HG03039 (cell line): ENCODE measurements around the gene FAM241B.

ENCODE experiments used
- ATAC-seq: cut with Tn5 transposase; IDR thresholded peaks from one replicate; pipeline ENCODE4 v1.9.1; 2021; ENCODE audit warnings: mild to moderate bottlenecking, moderate library complexity; ENCODE audit not compliant: unreplicated experiment

FAM241B gene

DNA sequence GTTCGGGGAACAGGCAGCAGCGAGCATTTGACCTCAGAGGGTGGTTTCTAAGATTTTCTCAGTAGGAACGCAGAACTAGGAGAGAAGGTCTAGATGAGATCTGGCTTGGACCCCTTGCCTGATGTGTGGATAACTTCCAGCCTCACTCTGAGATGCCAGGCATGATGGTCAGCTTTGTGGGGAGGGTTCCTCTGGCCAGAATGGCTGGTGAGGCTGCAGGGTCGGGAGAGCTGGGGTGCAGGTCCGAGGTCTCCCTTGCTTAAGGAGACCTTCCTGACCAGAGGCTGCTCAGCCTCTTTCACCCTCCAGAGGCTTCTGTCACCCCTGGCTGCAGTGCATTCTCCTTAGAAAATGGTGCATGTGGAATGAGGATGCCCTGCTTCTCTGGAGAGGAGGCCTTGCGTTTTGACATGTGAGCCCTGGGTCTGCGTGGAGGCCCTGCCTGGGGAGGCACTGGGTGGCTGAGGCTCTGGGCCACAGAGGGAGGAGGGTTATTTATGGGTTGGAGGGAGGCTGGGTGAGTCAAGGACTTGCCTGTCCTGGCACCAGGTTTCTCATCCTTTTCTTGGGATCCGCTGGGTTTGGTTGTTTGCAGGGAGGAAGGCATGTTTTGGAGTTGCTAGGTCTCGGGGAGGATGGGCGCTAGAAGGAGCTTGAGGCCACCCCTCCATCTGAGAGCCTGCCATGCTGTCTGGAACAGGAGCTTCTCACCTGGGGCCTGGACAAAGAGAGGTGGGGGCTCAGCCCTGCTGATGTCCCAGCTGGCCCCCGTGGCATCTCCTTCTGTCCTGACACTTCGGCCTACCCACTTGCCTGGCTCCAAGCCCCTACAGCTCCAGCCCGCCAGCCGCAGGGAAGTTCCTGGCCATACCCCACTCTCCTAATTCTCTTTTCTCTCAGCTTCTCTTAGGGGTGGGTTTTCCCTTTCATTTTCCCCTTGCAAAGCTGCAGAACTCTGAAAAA is 3.9 kb downstream of the FAM241B start:
- ATAC-seq, result no peak

DNA sequence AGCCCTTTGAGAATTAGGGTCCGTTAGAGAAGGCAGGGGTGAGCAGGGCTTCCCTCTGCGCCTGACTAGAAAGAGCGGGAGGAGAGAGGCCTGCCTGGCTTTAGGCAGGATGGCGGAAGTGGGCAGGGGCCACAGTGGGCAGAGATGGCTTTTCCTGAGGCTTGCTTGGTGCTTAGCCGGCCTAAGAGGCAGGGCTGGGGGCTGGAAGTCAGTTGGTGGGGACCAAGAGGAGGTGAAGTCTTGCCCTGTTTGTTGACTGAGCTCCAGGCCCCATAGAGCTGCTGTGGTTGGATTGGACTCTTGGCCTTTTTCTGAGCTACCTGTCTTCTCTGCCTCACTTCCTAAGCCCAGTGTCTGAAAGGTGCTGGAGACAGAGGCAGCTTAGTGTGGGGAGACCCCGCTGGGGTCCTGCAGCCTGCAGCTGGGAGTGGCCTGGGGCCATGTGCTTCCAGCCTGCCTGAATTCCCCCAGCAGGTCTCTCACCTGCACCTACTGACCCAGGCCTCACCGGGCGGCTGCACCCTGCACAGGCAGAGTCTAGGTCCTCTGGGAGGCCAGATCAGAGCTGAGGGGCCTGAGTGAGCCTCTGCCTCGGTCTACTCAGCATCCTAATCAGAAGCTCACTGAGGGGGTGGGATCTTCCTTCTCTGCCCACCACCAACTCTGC is 4.8 kb downstream of the FAM241B start:
- no peak for ATAC-seq

DNA sequence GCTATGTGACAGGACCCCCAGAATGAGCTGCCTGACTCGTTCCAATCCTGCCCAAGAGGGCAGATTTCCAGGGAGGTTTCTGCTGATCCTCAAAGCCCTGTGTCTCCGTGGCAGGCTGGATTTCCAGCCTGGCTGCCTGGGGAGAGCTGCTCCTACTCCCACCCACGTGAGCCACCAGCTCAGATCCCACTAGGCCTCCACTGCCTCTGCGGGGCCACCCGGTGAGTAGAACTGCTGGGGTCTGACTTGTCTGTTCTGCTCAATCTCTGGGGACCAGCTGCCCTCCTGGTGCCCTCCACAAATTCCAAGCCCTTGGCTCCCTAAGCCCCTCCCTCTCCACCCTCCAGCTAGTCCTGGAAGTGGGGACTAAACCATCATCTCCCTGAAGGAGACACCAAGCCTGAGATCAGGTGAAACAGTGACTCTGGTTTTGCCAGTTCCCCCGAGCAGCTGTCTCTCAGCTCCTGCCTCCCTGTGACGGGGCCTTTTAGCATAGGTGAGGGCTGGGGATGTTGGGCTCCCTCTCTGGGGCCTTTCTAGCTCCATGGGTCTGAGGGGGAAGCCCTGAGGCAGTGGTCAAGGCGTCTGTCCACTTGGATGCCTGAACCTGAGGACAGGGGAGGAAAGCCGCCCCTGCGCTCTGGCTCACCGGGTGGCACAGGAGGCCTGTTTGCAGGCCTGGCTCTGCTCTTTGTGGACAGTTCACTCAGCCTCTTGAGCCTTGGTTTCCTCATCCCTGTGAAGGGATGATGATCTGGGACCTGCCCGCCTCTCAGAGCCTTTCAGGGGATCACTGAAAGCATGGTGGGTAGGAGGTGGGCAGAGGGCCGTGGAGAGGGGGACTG is 5.6 kb downstream of the FAM241B start:
- ATAC-seq, result no peak

DNA sequence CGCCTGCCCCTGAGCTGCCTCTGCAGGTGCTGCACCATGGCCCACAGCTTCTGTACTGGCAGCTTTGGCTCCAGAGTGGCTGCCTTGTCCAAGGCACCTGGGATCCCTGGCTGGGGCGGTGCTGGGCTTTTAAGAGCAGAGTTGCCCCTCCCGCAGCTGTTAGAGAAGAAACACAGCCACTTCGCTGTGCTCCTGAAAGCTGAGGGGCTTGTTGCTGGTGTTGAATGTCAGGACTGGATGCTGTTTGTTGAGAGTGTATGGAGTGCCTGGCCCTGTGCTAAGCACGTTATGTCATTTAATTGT is 6.2 kb downstream of the FAM241B start:
- ATAC-seq, result no peak

DNA sequence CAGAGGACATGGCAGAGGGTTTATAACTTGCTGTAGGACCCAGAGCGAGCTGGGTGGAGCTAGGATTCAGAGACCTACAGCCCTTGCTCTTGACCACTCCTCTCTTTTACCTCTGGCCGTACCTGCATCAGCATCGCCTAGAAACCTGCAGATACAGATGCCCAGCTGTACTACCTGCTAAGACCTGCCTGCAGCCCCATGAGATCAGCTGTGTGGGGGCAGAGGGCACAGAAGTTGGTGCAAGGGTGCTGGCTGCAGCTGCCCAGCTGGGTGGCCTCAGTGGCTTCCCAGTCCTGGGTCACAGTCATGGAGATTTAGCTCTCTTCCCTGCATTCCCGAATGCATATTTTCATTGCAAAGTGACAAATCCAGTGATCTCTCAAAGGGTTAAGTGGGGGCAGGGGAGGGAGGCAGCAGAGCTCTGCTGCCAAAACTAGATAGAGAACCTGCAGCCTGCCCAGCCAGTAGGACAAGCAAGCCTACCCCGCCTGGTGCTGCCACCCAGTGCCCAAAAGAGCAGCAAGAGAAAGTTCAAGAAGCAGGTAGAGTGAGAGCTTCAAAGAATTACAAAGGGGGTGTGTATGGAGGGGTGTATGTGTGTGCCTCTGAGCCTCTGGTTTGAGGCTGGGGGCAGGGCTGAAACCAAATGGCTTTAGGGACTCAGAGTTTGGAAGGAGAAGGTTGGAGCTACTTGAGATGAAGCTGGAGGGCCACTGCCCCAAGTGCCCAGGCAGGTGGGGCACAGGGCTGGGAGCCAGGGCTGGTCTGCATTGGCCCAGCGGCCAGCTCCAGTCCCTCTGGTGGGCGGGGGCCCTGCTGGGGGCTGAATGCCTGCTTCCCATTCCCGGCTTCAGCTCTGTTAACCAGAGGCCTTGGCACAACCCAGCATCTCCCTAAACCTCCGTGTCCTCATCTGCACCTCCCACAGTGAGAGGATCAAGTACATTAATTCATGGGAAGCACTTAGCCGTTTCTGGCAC is 6.9 kb downstream of the FAM241B start:
- ATAC-seq, result no peak

DNA sequence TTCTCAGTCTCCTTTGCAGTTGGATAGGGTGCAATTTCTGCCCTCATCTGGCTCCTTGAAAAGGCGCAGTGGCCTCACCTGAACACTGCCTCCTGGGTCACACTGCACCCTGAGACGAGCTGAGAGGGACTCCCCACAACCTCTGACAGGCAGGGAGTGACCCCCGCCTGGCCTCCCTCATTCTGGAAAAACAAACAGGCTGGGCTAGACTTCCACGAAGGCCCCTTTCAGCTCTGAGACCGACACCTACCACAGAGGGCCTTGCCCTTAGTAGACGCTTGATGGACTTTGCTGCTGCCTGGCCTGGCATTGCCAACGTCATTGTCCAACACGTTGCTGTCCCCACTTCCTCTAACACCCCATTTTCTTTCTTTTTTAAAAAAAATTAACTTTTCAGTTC is 8.6 kb downstream of the FAM241B start:
- no peak for ATAC-seq

DNA sequence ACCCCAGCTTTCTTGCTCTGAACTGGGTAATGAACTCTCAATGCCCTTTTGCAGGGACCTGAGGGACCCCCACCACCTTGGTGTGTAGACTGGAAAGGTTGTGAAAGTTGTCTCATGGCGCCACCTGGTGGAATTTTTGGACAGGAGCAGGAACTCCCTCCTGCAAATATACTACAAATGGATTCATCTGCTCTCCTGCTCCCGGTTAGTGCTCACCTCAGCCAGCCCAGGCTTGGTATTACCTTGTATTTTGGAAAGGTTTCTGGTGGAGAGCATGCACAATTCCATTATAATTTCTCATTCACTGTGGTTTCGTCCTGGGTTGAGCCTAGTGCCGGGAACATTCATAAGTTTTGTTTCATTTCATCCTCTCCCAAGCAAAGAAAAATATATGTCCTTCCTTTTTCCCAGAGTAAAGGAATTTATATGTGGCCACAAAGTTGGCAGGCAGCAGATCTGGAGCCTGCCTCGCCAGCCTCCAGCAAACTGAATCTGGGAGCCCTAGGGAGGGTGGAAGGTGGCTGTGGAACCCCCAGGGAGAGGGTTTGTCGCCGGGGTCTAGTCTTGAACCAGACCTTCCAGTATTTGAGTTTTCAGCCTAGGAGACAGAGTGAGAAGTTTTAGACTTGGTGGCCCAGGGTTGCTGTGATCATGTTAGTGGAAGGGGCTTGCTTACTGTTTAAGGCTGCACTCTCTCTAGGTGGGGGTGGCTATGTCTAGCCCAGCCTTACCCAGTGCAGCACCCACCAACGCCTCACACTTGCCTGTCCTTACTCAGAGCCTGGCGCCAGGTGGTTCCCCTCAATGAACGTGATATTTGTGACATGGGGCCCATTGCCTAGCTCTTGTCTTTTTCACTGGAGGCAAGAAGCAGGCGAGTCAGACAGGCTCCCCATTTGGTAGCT is 9.5 kb downstream of the FAM241B start:
- no peak for ATAC-seq

DNA sequence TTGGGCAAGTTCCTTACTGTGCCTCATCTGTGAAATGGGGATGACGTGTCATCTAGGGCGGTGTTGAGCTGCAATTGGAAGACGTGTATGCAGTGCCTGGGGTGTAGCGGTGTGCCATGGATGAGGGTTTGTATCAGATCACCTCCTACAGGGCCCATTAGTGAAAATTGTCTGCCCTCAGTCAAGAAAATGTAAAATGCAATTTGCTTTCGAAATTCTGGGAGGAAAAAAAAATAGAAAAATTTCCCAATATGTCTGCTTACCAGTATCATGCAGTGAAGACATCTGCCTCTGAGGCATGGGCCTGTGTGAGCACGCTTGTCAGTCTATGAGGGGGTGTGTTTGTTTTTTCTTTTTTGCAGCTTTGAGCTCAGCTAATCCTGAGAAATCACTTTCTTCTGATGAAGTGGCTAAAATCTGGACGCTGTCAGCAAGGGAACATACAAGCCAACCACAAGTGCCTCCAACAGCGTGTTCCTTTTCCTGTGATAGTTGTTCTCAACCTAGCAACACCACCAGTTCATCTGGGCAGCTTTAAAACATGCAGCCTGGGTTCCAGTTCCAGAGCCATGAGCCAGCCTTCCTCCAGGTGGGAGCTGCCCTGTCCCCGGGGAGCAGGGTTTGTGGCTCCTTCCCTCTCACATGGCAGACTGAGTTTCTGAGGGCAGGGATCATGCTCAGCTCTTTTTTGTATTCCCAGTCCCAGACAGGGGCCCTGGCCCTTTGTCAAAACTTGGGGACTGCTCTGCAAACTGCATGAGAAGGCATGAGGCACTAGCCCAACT is 10.3 kb downstream of the FAM241B start:
- no peak for ATAC-seq

DNA sequence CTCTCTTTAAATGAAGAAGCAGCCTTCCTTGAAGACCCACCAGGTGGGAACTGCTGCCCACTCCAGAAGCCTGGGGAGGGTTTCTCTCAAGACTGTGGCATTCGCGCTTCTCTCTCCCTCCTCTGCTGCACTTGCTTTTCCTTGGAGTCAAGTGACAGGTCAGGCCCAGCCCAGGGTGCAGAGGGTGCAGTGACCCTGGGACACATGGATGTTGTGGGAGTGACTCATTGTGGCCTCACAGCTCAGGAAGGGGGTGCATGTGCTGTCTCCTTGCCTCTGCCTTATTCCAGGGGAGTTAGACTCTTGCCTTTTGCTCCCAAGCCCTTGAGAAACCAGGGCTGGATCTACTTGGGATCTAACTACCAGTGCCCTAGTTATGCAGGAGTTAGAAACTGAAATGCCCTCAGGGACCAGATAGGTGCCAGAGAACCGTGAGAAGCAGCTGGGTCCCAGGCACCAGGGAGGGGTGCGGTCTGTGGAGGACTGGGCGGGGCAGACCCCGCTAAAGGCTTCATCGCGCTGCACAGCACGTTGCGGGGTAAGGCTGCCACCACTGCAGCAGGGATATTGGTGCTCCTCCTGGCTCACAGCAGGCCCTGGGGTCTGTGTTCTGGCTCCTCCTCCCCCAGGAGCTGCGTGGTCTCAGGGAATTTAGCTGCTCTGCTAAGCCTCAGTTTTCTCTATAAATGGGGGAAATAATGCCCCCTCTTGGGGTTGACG is 11.4 kb downstream of the FAM241B start:
- no peak for ATAC-seq

DNA sequence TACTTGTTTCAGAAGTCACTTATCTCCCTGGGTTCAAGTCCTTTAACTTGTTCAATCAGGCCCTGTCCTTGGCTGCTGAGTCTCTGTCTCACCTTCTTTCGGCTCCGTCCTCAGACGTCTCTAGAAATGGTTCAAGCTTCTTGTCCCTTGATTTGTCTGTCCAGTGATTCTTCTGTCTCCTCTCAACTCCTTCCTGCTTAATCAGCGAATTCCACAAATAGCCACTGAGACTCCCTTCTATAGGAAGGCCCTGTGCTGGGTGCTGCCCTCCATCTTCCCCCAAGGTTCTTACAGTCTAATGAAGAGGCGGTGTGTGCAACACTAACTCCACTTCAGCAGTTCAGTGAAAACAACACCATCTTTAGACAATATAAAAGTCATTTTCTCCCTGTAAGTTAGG is 12.7 kb downstream of the FAM241B start:
- ATAC-seq, result no peak

DNA sequence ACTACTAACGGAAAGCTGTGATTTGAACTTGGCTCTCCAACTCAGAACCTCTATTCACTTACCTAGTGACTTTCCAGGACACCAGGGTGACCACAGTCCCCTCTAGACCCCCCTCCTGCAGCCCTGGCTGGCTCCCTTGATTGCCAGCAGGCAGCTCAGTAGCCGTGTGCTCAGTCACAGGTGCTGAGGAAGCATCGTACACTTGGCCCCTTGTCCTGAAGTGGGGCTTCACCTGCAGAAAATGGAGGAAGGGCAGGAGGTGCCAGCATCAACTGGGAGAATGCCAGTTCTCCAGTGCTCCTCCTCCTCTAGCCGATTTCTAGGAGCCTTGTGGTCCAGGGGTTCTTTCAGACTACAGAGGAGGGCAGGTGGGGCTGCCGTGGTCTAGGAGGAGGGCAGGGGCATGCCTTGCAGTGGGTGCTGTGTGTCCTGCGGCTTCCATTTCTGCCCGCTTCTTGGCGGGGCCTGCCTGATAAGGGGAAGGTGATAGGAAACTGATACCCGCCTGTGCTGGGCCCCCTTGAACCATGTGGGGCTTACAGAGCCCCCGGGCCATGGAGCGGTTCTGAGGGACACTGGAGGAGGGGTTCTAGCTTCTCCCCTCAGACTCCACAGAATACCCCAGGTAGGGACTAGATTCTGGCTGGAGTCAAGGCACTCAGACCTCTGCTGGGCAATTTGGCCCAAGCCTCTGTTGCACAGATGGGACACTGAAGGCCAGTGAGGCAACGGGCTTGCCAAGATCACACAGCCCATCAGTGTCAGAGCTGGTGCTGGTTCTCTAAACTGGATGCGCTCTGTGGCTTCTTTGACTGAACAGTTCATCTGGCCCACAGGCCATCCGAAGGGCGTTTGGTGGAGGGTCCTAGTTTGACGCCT is 14.0 kb downstream of the FAM241B start:
- ATAC-seq, result no peak

DNA sequence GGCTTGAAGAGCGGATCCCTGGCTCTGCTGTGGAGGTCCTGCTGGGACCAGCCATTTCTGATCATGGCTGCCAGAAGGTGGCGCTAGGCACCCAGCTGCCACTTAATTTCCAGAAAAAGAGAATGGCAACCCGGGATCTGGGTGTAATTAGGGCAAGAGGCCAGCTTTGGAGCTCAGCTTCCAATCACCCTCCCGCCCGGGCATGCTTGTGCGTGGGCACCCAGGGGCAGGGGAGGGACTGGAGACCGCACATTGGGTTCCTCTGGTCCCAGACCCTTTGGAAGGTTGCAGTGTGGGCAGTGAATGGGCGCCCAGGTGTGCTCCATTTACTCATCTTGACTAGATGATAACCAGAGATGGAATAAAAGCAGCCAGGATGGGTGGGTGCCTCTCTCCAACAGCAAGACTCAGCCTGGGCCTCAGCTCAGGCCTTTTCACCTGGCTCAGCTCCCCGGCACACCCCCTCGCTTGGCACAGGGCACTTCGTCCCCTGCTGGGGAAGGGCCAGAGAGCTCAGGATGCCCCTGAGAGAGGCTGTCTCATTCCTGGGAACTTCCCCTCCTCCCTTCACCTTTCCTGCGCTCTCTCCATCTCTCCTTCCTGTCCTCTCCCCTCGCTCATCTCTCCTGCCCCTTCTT is 14.7 kb downstream of the FAM241B start:
- no peak for ATAC-seq

DNA sequence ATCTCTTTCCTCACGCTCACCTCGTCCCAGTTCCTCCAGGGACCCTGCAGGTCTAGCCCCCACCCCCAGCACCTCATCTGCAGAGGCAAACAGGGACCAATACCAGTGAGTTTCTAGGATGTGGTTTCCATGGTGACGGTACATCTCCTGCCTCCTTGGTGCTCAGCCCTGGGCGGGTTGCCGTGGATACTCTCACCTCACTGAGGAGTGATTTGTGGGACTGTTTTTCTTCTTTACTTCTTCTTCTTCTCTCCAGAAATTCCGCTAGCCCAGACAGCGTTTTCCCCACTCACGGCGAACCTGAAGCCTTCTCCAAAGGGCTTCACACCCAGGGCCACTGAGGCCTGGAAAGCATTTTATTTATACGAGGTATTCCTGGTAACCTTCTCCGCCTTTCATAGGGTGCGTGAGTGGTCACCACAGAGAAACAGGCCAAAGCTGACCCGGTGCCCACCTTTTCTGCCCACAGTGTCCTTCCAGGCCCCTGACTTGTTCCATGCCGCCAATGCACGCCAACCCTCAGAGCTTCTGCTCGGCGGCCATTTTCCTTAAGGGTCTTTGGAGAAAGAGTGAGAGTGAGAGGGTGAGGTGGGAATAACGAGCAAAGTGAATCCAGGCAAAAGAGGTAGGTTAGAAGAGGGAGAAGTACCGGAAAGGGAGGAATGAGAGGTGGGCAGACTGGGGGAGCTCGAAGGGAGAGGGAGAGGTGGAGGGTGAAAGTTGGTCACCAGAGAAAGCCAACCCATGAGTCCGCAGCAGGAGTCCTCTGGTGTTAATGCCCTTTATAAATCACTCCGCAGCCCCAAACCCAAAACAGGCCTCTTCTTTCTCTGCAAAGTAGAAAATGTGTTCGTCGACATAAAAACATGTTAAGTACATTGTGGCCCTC is 15.5 kb downstream of the FAM241B start:
- no peak for ATAC-seq

DNA sequence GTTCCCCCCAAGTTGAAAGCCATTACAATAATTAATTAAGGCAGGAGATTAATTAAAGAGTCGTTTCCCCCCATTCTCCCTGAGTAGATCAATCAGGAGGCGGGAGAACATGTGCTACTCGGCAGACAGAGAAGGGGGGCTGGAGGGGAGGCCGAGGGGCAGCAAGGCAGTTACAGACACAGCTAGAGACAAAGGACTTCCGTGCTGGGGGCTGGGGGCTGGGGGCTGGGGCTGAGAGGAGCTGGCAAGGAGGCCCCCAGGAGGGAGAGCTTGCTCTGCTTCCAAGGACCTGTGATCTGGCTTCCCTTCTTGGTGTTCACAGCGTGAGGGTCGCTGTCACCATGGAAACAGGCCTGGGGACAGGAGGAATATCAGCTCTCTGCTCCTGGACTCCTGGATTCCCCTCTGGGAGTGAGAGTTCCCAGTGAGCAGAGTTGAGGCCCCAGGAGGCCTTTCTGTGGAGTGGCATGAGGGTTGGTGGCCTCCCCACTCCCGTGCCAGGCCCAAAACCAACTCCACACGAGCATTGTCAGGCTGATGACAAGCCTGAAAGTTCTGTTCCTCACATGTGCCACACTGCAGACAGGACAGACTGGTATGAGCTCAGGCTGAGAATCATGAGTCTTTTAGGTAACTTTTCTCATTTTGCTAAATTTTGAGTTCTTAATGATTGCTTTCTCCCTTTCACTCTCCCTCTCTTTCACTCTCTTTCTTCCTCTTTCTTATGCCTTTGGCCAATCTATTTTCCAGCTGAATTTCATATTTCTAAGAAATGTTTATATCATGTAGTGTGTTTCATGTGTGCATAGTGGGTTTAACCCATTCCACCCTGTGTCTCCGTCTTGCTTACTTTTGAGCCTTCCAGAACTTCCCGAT is 16.4 kb downstream of the FAM241B start:
- no peak for ATAC-seq

DNA sequence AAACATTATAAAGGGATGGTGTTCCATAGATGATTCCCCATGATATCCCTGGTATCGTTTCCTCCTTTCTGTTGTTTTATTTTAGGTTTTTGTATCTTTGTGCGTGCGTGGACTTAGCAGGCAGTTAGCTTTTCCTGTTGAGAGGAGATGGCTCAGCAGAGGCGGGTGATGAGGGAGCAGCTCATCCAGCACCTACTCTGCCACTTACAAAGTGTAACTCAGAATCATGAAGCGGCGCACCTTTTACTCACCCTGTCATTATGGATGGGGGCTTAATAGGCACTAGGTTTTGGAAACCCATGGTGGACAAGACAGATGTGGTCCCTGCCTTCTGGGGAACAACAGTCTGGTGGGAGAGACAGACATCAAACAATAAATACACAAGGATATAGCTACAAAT is 17.1 kb downstream of the FAM241B start:
- ATAC-seq, result no peak
